HG03159 (cell line): ENCODE measurements around the gene DCLK1.
"Not testable (repeated sequence)": the region's sequence is repeated elsewhere in the genome, so short reads cannot be mapped to it uniquely, and the experiment has no call there.

ENCODE experiments used
- ATAC-seq: cut with Tn5 transposase; IDR thresholded peaks from one replicate; pipeline ENCODE4 v1.9.1; 2021; ENCODE audit warnings: mild to moderate bottlenecking, moderate library complexity; ENCODE audit not compliant: unreplicated experiment

Gene DCLK1

DNA sequence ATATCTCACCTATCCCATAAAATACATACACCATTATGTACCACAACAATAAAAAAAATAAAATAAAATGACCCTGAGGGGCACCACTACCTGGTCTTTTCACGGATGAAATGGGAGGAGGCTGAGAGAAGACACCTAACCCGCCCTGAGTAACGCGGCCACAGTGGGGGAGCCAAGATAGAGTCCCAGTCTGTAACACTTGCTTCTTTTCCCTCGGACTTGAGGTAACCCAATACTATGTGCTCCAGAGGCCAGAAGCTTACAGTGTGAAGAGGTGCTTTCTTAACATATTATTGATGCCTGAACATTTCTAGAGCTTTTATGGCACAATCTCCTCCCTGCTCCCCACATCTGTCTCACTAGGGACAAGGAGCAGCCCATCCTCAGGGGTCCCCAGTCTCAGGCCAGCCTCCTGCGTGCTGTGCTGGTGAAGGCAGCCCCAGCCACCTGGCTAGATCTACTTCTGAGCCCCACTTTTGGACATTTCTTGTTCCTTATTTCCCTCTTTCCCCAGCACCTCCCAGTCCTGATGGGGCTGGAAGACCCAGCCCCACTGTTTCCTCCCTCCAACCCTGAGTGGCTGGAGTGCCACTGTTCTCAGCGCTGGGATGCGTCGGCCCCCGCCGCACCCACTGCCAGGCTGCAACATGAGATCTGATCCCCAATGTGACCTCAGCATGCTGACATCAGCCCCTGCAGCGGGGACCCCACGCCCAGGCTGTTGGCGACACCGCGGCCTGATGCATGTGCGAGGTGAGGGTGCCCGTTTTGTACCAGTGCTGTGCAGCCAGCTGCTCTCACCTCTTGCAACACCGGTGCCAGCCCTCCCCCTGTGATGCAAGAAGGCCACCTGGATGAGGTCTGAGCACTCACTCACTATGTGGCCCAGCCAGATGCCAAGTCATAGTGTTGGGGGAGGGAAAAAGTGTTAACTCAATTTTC is 143.3 kb downstream of the DCLK1 start:
- no peak for ATAC-seq

DNA sequence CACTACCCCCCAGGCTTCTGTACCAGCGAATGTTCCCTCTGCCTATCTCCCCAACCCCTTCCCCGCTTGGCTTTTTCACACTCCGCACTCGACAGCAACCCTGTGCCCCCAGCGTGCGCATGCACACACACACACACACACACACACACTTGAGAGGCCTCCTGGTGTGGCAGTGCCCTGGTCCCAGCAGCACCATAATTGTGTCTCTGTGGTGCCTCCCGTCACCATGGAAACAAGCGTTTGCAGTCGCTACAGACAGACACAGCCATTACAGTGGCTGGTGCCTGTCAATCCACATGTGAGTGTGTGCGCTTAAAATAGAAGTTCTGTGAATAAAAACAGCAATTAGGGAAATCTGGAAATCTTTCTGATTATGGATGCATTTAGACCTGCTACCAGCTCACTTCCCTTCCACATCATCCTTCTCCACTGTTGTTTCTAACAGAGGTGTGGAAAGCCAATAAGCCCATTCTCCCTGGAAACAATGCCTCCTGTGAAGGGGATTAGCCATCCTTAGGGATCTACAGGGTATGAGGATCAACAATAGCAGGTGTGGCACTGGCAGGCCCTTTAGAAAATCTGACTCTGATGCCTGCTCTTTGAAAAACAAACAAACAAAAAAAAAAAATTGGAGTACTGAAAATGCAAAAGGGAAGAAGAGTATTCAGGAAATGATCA is 146.3 kb downstream of the DCLK1 start:
- no peak for ATAC-seq

DNA sequence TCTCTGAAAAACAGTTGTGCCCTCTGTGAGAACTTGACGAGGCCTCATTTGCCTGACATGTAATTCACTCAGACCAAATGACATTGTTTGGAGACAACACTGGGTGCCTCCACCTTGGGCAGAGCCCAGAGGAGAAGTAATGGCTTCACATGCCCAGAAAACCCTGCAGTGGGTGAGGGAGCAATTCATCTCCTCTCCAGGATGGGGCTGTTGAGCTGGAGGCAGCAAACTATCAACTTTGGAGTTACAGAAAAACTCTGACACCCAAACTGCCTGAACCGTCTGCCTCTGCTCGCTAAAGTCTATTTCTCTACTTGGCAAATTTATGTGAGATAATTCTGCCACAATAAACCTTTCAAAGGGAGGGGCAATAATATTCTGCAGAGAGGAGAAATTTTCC is 146.9 kb downstream of the DCLK1 start:
- no peak for ATAC-seq

DNA sequence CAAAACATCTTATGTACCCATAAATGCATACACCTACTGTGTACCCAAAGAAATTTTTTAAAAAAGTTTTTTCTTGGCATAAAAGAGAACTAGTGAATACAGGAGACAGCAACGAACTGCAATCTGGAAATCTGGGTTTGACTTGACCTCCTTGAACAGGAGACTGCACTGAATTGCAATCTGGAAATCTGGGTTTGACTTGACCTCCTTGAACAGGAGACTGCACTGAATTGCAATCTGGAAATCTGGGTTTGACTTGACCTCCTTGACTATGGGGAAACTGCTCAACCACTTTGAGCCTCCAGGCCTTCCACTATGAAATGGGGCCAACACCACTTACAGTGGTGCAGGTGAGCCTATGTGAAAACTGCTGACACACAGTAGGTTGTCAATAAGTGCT is 147.5 kb downstream of the DCLK1 start:
- not testable (repeated sequence) for ATAC-seq

DNA sequence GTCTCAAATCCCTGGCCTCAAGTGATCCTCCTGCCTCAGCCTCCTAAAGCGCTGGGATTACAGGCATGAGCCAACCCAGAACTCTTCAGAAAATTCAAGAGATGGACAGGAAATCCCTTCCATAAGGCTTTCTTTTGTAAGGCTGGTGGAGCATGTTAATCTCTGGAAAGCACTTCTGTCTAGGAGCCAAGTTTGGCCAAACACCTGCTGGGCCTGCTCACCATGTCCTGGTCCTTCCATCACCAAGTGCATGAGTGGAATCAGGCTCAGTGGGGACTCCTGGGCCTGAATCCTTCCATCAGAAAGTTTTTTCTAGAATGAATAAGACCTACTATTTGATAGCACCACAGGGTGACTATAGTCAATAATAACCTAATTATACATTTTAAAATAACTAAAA is 148.0 kb downstream of the DCLK1 start:
- ATAC-seq = no peak

DNA sequence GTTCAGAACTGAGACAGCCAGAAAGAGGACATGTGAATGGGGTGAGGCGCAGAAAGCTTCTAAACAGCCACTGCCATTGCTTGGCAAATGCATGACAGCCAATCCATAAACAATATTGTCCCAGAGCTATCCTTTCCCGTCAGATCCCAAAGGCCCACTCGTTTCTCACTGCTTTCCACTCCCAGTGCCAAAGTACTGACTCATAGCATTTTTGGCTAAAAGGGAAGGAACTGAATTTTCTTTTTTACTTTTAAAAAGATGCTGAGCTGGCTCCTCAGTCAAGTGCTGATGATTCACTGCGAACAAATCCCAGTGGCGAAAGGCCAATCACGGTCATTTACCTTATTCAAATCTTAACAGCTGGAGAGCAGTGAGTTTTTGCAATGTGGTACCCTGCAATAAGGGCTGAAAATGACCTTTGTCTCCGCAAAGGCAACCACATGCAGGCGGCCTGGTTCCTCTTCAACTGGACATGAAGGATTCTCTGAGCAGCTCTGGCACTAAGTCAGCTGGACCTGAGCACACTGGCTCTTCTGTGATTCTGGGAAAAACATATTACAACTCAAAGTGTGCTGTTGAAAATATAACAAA is 151.7 kb downstream of the DCLK1 start:
- ATAC-seq = no peak

DNA sequence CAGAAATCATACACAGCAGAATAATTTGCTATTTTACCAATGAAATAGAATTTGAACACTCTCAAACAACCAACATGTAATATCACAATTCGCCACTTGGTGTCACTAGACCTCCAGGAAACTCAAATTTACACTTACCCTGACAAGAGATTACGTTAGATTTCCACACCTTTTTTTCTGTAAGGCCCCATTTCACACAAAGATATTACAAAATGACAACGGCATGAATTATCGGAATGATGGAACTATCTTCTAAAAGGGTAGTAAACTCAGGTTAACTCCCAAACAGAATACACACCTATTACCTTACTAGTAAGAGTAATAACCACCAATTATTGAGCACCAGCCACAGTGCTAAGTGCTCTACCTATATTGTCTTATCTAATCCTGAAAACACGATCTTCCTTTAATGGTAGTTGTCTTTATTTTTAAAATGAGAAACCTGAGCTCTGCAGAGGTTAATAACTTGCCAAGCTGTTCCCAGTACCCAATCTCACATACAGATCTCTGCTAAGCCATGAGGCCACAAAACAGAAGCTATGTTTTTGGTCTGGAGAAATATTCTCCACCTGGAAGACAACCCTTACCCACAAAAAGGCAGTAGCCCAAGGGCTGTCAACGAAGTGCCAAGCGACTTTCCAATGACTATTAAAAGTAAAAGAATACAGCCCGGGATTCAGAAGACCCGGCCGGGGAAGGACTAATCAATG is 152.4 kb downstream of the DCLK1 start:
- peak; percentile 70 for ATAC-seq

DNA sequence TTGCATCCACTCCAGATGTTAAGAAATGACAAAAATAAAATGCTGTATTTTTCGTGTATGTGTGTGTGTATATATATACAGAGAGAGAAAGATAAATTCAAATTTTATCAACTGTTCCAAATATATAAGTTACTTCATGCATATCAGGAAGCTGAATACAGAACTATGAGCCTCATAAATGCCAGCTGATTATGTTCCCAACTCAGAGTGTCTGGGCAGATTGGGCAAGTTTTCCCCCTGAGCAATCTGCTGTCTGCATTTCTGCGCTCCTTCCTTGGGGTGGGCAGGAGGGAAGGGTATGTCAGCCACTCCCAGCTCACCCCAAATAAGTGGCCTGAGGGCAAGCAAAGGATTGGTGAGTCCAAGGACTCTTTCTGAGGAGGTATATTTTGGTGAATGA is 154.1 kb downstream of the DCLK1 start:
- no peak for ATAC-seq

DNA sequence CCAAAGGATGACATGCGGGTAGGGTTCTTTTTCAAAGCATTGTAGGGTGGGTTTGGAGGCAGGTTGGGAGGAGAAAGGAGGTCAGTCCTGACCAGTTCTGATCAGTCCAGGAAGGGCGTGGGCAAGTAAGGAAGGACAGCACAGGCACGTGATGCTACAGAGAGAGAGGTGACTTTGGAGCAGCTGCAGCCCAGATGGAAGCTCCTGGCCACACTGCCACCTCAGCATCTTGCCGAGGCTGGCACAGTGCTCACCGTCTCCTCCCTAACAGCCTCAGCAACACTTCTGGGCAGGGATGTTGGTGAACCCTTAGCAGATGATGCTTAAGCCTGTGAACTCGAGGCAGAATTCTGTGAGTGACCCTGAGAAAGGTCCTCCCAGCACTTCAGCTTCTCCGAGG is 155.1 kb downstream of the DCLK1 start:
- ATAC-seq = no peak

DNA sequence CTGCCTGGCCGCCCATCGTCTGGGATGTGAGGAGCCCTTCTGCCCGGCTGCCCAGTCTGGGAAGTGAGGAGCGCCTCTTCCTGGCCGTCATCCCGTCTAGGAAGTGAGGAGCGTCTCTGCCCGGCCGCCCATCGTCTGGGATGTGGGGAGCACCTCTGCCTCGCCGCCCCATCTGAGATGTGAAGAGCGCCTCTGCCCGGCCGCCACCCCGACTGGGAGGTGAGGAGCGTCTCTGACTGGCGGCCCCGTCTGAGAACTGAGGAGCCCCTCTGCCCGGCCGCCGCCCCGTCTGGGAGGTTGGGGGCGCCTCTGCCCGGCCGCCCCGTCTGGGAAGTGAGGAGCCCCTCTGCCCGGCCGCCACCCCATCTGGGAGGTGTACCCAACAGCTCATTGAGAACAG is 164.2 kb downstream of the DCLK1 start:
- ATAC-seq = not testable (repeated sequence)

DNA sequence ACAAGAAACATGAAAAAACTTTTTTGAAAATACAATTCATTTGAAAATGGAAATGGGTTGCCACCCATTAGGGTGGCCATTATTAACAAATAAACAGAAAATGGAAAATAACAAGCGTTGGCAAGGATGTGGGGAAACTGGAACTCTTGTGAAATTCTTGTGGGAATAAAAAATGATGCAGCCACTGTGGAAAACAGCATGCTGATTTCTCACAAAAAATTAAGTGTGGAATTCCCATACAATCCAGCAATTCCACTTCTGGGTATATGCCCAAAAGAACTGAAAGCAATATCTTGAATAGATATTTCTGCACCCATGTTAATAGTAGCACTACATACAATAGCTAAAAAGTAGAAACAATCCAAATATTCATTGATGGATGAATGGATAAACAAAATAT is 165.2 kb downstream of the DCLK1 start:
- ATAC-seq = no peak

DNA sequence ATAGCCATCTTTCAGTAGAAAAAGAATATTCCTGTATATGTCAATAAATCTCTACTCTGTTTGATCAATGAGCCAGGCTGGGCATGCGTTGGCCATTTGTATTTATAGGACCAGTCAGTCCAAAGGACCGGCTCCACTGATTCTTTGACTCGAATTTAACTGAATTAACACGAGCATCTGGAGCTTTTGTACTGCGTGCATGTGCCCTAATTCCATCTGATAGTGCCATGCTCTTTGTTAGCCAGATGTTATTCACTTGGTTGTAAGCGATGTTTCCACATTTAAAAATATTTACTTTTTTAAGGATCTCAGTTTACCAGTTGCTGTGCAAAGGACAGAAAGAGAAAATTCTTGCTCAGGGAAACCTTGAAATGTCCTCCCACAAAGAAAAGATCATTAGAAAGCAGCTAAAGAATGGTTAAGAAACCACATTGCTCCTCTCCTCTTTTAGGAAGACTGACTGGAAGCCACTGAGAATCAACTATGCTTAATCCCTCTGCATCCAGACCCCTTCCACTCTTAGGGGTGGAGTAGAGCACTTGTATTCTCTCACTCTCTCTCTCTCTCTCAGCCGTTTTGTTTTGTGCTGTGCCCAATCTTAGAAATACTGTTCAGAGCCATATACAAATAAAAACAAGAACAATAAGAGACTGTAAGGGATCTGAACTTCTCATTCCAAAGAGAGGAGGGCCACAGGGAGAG is 165.8 kb downstream of the DCLK1 start:
- no peak for ATAC-seq

DNA sequence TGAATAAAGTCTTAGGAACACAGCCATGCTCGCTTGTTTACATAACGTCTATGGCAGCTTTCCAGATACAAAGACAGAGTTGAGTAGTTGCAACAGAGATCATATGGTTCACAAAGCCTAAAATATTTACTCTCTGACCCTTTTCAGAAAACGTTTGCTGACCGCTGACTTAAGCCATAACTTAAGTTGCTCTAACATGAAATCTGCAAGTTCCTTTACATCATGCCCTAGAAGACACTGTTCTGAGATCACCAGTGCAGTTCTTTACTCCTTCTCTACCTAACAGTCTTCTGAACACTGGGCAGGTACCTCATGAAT is 166.4 kb downstream of the DCLK1 start:
- no peak for ATAC-seq

DNA sequence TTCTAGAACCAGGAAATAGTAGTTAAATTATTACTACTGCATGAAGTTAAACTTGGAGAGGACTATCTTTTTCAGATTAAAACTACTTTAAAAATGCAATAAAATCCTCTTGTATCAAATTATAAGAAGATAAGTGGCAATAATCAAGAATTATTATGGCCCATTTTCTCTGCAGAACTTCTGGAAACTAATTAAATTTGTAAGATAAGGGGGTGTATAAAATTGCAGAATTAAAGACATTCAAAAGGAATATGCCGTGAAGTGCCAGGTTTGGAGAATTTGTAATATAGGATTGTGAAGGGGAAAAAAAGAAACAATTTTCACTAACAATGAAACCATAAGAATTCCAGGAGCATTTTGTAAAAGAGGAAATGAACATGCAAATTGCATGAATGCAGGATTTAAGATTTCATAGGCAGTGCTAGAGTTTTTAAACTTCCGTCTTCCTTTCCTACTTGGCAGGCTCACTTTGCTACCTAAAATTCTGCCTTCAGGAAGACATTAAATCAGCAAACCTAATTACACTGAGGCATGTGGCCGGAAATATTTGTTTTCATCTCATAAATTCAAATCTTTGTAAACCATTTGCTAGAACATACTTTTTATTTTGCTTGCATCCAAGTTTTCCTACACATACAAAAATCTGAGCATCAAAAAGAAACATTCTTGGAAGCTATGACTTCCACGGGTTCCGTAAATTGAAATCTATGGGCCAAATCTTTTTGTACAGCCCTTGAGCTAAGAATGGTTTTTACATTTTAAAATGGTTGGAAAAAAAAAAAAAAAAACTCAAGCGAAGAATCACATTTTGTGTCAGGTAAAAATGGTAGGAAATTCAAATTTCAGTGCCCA is 166.9 kb downstream of the DCLK1 start:
- no peak for ATAC-seq

DNA sequence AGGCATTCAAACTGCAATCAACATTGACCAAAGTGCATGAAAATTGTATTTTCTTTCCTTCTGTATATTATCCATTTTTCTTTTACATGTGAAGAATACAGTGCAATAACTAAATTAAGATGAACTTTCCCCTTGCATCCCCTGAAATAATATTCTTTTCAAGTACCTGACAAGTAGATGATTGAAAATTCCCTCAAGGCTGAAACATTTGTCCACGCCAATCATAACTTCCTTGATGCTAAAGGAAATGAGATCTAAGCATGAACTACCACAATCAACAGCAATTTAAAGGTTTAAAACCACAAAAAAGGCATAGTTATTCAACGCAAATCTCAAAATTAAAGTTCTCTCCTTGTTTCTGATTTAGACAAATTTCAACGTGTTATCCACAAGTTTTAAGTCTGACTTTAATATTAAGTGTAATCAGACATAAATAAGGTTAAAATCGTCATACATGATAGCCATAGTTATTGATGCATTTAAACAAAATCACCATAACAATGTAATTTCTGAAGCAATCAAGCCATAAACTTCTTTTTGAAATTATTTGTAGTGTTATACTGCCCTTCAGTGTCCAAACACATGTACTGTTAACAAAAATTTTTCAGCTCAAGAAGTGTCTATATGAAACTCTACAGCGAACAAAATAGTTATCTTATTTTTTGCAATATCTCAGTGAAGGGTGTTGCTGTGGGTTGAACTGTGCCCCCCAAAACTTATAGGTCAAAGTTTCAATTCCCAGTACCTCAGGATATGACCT is 169.5 kb downstream of the DCLK1 start:
- no peak for ATAC-seq

DNA sequence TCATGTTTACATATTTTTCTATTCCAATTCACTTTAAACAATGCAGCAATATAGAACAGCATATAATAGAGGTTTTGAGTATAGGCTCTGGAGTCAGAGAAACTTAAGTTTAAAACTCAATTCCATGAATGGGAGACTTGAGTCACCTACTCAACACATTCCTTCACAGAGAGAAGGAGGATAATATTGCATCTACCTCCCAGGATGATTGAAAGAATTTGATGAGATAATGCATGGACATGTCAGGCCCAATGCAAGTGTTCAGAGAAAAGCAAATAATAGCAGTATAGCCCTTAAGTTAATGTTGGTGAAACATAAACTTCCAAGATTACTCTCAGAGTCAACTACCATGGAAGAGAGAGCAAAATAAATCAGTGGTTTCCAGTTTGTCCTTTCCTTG is 170.2 kb downstream of the DCLK1 start:
- no peak for ATAC-seq

DNA sequence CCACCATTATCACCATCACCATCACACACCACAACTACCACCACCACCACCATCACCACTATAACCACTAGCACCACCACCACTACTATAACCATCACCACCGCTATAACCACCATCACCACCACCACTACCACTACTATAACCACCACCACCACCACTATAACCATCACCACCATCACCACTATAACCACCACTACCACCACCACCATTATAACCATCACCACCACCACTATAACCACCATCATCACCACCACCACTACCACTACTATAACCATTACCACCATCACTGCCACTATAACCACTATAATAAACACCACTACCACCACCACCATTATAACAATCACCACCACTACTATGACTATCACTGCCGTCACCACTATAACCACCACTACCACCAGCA is 173.2 kb downstream of the DCLK1 start:
- no peak for ATAC-seq

DNA sequence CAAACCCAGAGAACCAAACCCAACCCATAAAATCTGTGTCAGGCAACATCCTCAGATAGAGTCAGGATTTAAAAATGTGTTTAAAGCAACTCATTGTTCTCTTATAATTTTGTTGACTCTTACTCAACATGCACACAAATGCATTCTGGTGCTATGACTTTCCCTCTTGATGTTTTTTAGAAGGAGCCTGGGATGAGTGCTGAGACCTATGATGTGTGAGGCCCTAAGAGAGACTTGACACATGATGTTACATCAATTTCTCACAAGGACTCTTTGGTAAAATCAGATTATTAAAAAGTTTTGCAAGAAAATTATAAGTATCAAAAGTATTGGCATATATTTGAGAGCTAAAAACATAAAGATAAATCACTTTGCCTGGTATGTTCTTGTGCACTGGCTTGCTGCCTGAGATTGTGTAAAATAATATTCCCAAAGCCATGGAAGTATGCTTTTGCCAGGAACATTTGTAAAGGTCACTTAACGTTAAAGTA is 173.9 kb downstream of the DCLK1 start:
- no peak for ATAC-seq

DNA sequence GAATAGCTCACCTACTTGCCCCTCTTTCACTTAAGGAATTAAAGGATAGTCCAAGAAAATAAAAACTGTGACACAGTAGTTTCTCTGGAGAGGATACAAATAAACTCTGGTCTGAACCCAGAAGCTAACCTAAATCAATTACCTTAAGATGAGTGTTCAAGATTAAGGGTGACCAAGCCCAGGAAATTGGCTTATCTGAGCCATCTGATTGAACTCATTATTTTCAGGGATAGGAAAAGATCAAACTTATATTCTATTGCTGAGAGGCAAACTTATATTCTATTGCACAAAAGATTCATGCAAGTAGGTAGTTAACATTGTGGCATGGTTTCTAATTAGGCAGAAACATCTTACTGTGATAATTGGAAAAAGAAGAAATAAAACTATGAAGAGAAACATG is 175.1 kb downstream of the DCLK1 start:
- ATAC-seq = no peak
